GM18505 (cell line): ENCODE data around the gene KRTAP10-8.

ENCODE experiments used
- ATAC-seq: cut with Tn5 transposase; IDR thresholded peaks from one replicate; pipeline ENCODE4 v1.9.1; 2021; ENCODE audit not compliant: unreplicated experiment
- POLR2A ChIP-seq: IDR thresholded peaks from 4 replicates; pipeline ENCODE4 v1.6.1; 2011; ENCODE audit warnings: borderline replicate concordance; ENCODE audit not compliant: insufficient read depth, insufficient read length; ENCODE audit errors: extremely low read depth

KRTAP10-8 gene

DNA sequence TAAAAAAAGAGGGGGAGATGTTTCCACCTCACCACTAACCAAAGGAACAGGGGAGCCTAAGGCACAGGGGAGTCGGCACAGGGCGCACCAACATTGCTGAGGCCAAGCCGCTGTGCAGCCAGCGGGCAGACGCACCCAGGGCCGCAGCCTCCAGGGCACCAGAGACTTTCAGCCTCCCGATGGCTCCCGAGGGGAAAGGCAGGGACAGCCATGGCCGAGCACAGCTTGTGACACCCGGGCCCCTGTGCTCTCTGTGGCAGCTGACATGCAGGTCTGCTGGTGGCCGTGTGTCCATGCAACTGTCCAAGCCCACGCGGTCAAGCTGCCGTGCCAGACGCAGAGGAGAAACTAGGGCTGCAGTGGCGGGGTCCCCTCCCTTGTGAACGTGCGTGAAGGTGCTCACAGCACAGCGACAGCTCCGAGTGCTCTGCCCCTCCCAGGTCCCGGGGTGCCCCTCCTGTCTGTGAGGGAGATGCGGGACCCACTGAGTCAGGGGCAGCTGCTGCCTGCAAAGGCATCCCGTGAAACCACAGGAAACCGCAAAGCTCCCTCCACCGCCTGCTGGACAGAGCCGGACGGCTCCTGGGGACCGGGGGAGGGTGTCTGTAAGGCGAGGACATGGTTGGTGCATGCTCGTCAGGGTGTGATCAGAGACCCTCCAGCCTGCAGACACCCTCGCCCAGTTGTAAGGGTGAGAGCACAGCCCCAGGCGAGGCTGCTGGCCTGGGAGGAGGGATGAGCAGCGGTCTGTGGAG, 36.9 kb downstream of the KRTAP10-8 start:
- ATAC-seq, result no peak
- no peak for TF ChIP-seq POLR2A

DNA sequence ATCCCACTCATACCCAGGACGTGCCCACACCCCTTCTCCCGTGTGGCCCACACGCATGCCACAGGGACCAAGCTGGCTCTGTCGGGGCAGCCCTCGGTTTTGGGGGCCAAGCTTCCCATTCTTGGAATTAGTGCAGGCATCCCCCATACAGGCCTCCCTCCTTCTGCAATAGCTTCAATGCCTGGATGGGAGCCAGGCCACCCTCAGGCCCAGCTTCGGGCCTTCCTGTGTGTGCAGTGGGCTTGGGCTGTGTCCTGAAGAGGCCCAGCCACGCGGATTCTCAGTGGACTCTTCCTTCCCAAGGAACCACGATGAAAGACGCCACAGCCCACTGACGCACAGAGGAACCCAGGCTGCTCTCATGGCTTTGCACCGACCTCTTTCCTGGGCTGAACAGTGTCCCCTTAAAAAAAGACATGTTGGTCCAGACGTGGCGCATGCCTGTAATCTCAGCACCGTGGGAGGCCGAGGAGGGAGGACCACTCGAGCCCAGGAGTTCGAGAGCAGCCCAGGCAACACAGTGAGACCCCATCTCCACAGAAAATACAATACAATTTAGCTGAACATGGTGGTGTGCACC, 37.7 kb downstream of the KRTAP10-8 start:
- no peak for ATAC-seq
- no peak for TF ChIP-seq POLR2A

DNA sequence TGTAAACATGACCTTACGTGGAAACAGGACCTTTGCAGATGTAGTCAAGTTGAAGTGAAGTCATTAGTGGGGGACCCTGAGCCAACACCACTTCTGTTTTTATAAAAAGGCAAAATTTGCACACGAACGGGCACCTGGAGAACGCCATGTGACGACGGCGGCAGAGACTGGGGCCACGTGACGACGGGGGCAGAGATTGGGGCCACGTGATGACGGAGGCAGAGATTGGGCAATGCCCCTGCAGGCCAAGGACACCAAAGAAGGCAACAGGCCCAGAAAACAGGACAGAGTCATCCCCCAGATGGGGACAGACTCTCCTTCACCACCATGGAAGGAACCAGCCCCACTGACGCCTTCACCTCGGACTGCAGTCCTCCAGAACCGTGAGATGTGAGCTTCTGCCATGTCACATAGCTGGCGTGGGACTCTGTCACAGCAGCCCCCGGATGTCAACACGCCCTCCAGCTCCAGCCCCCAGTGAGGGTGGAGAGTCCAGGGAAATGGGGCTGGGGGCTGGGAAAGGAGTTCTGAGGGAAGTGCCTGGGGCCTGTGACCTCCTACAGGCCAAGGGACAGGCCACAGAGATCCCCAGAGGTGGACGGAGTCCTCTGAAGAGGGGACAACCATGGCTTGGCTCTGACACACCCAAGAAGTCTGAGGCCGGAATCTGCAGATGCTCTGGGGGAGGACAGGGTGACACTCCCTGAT, 38.5 kb downstream of the KRTAP10-8 start:
- no peak for ATAC-seq
- no peak for TF ChIP-seq POLR2A

- no peak for TF ChIP-seq POLR2A
- ATAC-seq, result no peak
Observed at GRCh38 chr21:44650973-44651675, 39.2 kb downstream of the KRTAP10-8 start.

DNA sequence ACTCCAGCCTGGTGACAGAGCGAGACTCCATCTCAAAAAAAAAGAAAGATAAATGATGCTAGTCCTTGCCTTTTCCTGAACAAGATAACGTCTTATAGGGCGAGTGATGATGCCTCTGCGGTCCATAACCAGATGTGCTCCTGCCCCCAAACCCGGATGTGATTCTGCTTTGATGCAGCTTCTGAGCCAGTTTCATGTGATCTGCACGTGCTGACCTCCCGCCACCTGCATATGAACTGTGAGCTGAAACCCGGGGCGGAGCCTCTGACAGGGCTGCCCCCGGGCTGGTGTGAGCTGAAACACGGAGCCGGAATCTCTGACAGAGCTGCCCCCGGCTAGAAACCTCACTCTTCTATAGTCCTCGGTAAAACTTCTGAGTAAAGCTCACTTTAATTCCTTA, 41.2 kb downstream of the KRTAP10-8 start:
- ATAC-seq, result no peak

DNA sequence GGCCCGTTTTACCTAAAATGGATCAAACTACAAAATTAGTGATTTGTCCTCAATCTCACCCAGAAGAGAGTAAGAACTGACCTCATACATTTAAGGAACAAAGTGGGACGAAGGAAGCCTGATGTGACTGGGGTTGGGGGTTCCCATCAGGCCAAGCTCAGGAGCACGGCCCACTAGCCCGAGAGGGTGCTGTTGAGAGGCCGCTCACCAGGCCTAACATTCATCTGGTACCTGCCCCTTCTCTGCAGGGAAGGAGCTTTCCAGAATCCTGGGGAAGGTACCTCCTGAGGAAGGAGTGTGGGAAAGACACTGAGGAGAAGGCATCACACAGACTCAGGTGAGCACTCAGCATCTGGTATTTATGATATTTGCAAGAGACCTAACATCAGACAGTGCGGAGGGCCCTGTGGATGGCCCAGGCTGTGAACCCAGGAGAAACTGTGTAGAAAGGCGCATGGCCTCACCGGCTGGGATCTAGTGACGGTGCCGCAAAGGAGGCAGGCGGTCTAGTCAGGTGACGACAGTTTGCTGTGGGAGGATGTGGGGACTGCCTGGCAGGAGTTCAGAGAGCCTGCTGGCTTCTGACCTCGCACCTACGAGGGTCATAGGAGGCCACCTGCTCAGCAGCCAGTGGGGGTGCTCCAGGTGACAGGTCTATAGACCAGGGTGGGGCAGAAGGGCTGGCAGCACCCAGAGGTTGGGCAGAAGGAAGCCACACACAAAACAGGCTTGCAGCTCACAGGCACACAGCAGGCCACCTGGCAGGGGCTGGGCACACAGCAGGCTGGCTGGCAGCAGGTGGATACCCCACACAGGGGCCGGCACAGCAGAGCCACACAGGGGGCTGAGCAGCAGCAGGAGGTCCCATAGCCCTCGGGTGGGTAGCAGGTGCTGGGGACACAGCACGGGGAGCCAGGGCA, 42.0 kb downstream of the KRTAP10-8 start:
- ATAC-seq, result no peak
- no peak for TF ChIP-seq POLR2A

More for the DNA sequence above, 41.2 kb downstream of the KRTAP10-8 start:
- TF ChIP-seq POLR2A, result no peak

DNA sequence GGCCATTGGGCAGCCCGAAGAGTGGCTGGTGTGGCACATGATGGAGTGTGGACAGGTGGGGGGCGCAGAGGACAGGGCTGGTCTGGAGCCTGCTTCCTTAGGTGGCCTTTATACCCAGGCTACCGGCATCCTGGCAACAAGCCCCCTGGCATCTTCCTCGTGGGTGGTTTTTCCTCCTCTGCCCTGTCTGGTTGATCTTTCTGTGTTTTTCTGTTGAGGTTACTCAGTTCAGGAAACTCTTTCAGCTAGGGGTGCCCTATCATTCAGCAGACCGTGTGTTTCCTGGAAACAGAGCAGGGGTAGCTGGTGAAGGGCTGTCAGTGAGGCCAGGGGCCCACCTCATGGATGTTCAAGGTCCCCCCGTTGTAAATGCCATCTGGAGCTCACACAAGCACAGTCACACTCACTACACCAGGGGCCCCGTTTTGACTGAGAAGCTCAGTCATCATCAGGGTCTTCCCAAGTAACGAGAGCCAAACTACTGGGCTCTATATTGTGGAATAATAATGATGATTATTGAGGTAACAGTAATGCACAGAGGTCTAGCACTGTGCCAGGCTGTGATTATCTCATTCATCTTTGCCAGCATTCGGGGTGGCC, 42.8 kb downstream of the KRTAP10-8 start, which contains the start of gene KRTAP12-4:
TSS of gene KRTAP12-4 (minus strand) at position 84 of the 600 bp plus-strand sequence. CDS start at position 39, 45 bp downstream.
- TF ChIP-seq POLR2A, result no peak
- ATAC-seq, result no peak

GRCh38 chr21:44656868-44657267, 45.0 kb downstream of the KRTAP10-8 start:
- no peak for ATAC-seq
- TF ChIP-seq POLR2A, result no peak

- TF ChIP-seq POLR2A, result no peak
- no peak for ATAC-seq
Observed at GRCh38 chr21:44657635-44658540, 46.0 kb downstream of the KRTAP10-8 start, which contains the start of gene KRTAP12-3. Gene KRTAP12-3 (plus strand): TSS chr21:44657932. CDS start chr21:44657980, 48 bp downstream.

DNA sequence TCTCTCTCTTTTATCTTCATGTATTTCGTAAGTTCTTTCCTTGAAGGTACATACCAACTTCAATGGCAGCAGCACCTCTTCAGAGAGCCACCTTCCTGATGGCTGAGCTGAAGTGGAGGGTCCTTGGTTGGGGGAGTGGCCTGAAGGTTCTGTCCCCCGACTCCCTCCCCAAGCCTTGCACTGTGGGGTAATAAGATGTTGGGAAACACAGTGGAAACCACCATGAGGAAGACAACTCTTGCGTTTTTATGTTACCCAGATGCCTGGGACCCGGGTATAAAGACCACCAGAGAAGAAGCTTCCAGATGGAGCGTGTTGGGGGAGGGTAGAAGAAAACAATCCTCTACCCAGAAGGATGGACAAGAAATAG, 46.6 kb downstream of the KRTAP10-8 start:
- TF ChIP-seq POLR2A, result no peak
- ATAC-seq, result no peak
